ENCODE measurements around the gene CYB5R4.

CYB5R4 gene

DNA sequence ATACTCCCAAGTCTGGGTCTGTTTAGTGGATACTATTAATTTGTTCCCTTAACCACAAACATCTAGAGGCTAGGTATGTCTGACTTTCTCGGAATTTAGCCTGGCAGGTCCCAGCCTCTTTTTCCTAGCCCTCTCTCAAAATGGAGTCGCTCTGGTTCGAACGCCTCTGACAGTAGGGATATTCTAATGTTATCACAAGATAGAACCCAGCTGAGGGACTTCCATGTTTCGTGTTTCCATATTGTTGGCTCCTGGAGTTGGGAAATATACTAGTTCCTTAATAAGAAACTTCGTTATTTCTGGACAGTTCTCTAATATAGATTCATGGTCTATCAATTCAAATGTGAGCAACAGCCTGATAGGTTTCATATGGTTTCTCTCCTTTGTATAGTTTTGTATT lies 16.4 kb downstream of the CYB5R4 start:
- no peak for DNase-seq (ENCODE audit: extremely low read depth, insufficient read length)
- Histone ChIP-seq H3K36me3 (ENCODE audit: control insufficient read depth, insufficient read depth, low read length) (no peaks in the 10 kb centered on the region), H3K27me3 (replicated peaks; ENCODE audit: control insufficient read depth, insufficient read depth, low read length) (no peaks in the 10 kb centered on the region), H3K4me3 (replicated peaks; ENCODE audit: low read depth, low read length) (no peak overlapping the region)
- TF ChIP-seq, protein P1, sequence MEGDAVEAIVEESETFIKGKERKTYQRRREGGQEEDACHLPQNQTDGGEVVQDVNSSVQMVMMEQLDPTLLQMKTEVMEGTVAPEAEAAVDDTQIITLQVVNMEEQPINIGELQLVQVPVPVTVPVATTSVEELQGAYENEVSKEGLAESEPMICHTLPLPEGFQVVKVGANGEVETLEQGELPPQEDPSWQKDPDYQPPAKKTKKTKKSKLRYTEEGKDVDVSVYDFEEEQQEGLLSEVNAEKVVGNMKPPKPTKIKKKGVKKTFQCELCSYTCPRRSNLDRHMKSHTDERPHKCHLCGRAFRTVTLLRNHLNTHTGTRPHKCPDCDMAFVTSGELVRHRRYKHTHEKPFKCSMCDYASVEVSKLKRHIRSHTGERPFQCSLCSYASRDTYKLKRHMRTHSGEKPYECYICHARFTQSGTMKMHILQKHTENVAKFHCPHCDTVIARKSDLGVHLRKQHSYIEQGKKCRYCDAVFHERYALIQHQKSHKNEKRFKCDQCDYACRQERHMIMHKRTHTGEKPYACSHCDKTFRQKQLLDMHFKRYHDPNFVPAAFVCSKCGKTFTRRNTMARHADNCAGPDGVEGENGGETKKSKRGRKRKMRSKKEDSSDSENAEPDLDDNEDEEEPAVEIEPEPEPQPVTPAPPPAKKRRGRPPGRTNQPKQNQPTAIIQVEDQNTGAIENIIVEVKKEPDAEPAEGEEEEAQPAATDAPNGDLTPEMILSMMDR (IDR thresholded peaks at IDR 0.05; ENCODE audit: insufficient read depth, low read length, poor library complexity, severe bottlenecking), result no peak

DNA sequence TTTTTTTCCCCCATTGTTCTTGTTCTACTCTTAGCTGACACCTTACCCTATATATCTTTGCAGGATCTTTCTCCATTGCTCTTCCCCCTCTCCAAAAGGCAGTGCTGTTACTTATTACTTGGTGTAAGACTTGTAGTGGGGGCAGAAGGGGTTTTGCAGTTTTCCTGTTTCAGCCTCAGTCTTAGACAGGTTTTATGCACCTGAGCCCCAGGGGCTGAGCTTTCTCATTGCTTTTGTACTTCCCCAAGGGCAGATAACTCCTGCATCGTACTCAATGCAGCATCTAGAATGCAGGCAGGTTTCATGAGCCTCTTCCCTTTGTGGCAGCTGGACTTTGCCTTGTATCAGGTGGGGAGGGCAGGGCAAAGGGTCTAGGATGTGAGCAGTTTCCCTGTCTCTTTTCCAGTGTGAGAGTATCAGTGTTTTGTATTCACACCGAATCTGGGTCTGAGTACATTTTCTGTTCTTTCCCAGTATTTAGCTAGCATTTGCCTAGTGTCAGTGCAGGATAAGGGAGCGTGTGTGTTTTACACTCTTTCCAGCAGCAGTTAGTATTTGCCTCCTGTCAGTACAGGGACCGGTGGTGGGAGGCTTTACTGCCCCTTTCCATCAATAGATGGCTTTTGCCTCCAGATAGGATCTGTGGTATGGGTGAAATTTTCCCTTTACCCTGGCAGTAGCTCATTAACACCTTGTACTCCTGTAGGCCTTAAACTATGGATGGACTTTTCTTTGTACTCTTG lies 19.6 kb downstream of the CYB5R4 start:
- no peaks in the 10 kb centered on the region for H3K36me3 ChIP-seq (ENCODE audit: control insufficient read depth, insufficient read depth, low read length)
- no peak overlapping the region for H3K4me3 ChIP-seq (replicated peaks; ENCODE audit: low read depth, low read length)
- H3K27me3 ChIP-seq (replicated peaks; ENCODE audit: control insufficient read depth, insufficient read depth, low read length), result no peaks in the 10 kb centered on the region
- DNase-seq (ENCODE audit: extremely low read depth, insufficient read length), result no peak
- TF ChIP-seq, protein P1 (IDR thresholded peaks at IDR 0.05; ENCODE audit: insufficient read depth, low read length, poor library complexity, severe bottlenecking), result no peak

DNA sequence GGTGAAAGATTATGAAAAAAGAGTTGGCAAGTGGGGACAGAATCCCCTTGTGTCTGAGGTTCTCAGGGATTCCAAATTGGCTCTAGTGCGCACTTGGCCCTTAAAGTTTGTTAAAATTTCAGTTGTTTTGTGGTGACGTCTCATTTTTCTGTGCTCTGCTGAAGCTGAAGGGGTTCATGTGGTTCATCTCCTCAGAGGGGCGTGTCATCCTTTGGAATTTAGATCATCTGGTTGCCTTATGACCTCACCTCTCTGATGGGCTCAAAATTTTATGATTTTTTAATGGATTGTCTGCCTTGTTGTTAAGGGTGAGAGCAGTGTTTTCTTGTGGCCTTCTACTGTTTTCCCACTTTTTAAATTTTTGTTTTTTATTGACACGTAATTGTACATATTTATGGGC lies 20.3 kb downstream of the CYB5R4 start:
- TF ChIP-seq, protein P1 (IDR thresholded peaks at IDR 0.05; ENCODE audit: insufficient read depth, low read length, poor library complexity, severe bottlenecking), result no peak
- DNase-seq (ENCODE audit: extremely low read depth, insufficient read length), result no peak
- Histone ChIP-seq H3K27me3 (replicated peaks; ENCODE audit: control insufficient read depth, insufficient read depth, low read length) (no peaks in the 10 kb centered on the region), H3K36me3 (ENCODE audit: control insufficient read depth, insufficient read depth, low read length) (no peaks in the 10 kb centered on the region), H3K4me3 (replicated peaks; ENCODE audit: low read depth, low read length) (no peak overlapping the region)

DNA sequence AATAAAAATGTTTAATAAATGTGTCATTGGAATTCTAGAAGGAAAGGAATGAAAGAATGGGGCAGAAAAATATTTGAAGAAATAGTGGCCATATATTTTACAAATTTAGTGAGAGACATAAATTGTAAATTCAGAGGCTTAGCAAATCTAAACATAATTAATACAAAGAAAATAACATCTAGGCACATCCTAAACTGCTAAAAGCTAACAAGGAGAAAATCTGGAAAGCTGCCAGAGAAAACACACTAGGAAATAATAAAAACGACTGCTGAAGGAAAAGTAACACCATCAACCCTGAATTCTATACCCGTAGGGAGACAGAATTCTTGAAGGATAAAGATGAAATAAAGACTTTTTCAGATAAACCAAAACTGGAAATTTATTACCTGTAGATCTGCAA lies 23.8 kb downstream of the CYB5R4 start:
- no peaks in the 10 kb centered on the region for H3K27me3 ChIP-seq (replicated peaks; ENCODE audit: control insufficient read depth, insufficient read depth, low read length)
- no peak overlapping the region for H3K4me3 ChIP-seq (replicated peaks; ENCODE audit: low read depth, low read length)
- no peaks in the 10 kb centered on the region for H3K36me3 ChIP-seq (ENCODE audit: control insufficient read depth, insufficient read depth, low read length)
- TF ChIP-seq, protein P1 (IDR thresholded peaks at IDR 0.05; ENCODE audit: insufficient read depth, low read length, poor library complexity, severe bottlenecking), result no peak
- no peak for DNase-seq (ENCODE audit: extremely low read depth, insufficient read length)

DNA sequence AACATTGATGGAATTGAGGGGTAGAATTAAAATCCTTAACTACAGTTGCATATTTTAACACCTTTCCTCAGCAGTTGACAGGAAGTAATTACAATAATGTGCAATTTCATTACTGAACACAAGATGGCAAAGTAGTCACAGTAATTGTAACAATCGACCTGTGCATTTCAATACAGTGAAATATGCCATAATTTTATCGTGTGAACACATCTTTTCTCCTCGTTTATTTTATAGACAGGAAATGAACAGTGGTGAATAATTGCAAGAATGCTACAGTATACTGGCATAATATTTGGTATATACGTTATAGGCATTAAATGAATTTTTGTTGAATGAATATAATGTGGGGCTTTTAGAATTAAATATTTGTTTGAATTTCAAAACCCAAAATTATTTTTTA lies 25.0 kb downstream of the CYB5R4 start:
- H3K4me3 ChIP-seq (replicated peaks; ENCODE audit: low read depth, low read length), result no peak overlapping the region
- H3K27me3 ChIP-seq (replicated peaks; ENCODE audit: control insufficient read depth, insufficient read depth, low read length), result no peaks in the 10 kb centered on the region
- TF ChIP-seq, protein P1 (IDR thresholded peaks at IDR 0.05; ENCODE audit: insufficient read depth, low read length, poor library complexity, severe bottlenecking), result peak; percentile 48
- H3K36me3 ChIP-seq (ENCODE audit: control insufficient read depth, insufficient read depth, low read length), result no peaks in the 10 kb centered on the region
- DNase-seq (ENCODE audit: extremely low read depth, insufficient read length), result peak; percentile 34

DNA sequence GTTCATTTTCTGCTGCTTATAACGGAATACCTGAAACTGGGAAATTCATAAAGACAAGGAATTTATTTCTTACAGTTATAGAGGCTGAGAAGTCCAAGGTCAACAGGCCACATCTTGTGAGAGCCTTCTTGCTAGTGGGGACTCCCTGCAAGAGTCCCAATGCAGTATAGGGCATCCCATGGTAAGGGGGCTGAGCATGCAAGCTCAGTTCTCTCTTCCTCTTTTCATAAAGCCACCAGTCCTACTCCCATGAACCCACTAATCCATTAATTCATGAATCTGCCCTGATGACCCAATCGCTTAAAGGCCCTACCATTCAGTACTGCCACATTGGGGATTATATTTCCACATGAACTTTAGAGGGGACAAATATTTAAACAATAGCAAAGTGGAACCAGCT lies 26.5 kb downstream of the CYB5R4 start:
- H3K4me3 ChIP-seq (replicated peaks; ENCODE audit: low read depth, low read length), result no peak overlapping the region
- no peaks in the 10 kb centered on the region for H3K27me3 ChIP-seq (replicated peaks; ENCODE audit: control insufficient read depth, insufficient read depth, low read length)
- TF ChIP-seq, protein P1 (IDR thresholded peaks at IDR 0.05; ENCODE audit: insufficient read depth, low read length, poor library complexity, severe bottlenecking), result no peak
- DNase-seq (ENCODE audit: extremely low read depth, insufficient read length), result no peak
- no peaks in the 10 kb centered on the region for H3K36me3 ChIP-seq (ENCODE audit: control insufficient read depth, insufficient read depth, low read length)
